Dedifferentiated amniotic fluid mesenchymal stem cell (primary cell): Measurements from ENCODE around the gene TMCO2.
A peak's percentile ranks its signal among the peaks of the same experiment; 100 is the strongest.
"Not testable (repeated sequence)": the region's sequence is repeated elsewhere in the genome, so short reads cannot be mapped to it uniquely, and the experiment has no call there.

Experiments used
- DNase-seq: peaks from one replicate; pipeline ENCODE4 v3.0.0-alpha.2; 2016; ENCODE audit errors: extremely low spot score

The TMCO2 gene

DNA sequence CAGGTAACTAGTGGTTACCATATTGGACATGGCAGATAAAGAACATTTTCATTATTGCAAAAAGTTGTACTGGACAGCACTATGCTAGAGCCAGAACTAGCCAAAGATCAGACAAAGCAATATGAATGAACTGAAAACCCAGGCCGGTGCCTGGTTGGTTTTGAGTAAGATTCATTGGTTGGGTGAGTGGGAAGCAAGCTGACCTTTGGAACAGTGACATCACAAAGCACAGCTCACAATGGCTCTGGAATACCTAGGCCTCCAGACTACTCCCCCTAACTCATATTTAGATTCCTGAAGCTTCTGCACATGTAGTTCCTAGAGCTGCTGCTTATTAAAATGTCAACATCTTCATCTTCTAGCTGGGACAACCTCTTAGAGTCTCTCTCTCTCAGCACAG is at the start of gene TMCO2:
TSS of gene TMCO2 (plus strand) at position 283 of the 400 bp plus-strand sequence. CDS start at position 340, 57 bp downstream.
- DNase-seq: no peak

DNA sequence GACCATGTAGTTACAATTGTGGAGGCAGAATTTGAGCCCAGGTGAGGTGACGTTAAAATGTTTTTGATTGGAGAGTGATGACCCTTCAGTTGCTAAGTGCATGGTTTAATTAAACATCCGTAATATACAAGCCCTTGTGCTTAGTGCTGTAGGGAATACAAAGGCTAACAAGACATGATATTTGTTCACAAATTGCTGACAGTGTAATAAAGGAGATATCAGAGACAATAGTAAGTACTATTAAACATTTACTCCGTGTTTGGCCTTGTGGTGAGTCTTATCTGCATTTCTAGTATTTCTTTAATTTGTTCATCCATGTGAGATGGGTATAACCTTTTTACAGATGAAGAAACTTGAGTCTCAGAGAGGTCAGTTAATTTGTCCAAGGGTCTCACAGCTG is 48.6 kb upstream of the TMCO2 start:
- no peak for DNase-seq

DNA sequence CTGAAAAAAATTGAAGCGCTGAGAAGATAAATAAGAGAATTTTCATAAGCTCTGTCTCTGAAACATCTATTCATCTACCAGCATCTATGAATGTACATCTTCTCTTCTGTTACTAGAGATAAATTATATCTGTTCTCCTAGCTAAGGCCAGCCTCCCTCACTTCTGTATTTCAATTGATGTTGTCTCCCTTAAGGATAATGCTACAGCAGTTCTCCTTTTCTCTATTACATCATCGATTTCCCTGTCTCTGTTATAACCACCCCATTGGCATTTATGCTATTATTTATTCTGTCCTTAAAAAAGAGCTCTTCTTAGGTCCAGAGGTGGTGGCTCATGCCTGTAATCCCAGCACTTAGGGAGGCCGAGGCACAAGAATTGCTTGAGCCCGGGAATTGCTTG is 42.9 kb upstream of the TMCO2 start:
- DNase-seq: no peak

DNA sequence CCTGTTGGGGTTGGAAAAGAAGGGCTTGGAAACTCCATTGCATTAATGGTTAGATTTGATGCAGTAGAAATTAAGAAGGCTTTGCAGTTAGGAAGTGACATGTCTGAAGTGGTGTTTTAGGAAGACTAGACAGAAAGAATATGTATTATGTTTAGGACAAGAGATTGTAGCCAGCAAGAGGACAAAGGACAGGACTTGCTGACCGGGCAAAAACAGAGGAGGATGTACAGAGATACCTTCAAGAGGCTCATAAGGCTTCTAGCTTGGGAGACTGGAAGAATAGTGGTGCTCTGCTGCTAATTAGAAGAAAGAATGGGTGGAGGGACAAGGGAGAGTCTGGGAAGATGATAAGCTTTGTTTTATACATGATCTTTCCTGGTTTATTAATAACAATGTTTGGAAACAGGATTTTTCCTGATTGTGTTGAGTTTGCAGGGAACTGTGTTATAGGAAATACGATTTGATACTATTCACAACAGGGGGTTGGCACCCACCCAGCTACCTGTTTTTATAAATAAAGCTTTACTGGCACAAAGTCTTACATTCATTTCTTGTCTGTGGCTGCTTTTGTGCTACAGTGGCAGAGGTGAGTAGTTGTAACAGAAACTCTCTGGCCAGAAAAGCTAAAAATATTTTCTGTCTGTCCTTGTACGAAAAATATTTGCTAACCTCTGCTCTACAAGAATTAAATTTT is 37.1 kb upstream of the TMCO2 start:
- DNase-seq: no peak

DNA sequence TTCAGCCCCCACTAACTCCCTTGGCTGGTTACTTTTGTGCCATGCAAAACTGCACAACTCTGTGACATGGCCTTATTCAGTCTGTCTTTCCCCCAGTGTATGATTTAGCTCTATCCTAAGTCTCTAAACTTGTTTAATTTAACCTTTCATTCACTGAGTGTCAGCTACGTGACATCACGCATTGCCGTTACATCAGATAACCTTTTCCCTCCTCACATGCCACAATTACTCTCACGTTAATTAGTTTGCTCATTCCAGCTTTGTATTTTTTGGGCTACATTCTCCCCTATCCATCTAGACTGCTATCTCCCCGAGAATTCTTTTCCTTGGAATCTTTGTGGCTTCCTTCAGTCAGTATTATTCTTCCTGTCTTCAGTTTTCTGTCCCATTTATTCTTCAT is 29.4 kb upstream of the TMCO2 start:
- no peak for DNase-seq

DNA sequence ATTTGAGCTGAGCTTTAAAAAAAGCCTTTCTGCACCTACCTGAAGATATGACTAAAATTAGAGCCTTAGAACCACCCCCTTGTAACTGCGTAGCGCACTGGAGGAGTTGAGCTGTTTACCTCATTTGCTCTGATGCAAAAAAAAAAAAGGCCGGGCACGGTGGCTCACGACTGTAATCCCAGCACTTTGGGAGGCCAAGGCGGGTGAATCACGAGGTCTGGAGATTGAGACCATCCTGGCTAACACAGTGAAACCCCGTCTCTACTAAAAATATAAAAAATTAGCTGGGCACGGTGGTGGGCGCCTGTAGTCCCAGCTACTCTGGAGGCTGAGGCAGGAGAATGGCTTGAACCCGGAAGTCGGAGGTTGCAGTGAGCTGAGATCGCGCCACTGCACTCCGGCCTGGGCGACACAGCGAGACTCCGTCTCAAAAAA is 26.2 kb upstream of the TMCO2 start:
- not testable (repeated sequence) for DNase-seq

DNA sequence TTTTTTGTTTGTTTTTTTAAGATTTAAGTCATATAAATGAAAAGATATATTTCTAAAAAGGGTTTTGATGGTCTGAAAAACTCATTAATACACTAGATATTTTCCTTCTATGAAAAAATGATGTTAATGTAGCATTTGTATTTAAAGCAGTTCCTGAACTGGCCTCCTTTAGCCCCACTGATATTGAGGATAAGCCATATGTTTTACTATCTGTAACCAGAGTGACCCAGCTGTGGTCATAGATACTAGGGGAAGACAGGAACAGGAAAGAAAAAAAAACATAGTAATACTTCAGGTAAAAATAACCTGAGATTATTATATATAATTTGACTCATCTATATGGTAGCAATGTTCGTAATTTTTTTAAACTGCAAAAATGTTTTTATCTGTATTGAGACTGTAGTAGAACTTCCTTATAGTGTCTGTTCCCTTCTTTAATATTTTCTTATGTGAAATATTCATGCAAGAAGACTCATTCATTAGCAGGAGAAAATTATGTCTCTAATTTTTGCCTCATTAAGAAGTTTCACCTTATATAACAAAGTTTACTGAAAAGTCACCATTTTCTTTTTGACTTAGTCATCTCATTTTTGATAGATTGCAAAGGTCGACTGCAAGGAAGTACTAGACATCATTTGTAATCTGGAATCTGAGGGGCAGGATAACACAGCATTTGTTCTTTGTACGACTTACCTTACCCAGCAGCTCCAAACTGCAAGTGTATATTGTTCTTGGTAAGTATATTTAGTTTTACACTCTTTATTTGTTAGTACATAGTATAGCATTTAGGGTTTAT is 25.6 kb upstream of the TMCO2 start:
- DNase-seq: no peak

DNA sequence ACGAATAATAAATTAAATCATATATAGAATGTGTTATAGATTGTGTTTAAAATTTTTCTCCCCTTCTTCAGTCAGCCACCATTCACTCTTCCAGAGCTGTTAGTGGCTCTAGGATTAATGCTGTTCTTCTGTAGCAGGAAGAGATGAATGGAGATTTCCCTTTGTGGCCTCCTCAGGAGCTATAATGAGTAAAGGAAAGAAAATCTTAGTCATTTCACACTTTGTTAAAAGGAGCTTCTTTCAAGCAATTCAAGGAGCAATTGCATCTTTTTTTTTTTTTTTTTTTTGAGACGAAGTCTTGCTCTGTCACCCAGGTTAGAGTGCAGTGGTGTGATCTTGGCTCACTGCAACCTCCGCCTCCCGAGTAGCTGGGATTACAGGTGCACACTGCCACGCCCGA is 23.7 kb upstream of the TMCO2 start:
- no peak for DNase-seq

DNA sequence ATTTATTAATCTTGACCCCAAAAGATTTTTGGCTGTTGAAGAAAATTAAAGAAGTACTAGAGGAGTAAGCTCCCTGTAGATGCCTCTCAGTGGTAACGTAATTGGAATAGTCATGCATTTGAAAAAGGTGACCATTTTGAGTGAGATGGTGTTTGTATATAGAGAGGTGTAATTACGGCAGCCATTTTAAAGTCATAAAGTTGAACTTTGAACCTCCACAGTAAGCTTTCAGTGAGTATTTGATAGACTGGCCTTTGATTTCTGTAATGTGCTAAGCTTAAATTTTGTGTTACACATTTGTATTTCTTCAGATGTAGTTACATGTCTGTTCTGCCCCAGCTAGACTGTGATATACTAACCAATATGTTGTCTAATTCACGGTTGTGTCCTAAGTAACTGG is 21.5 kb upstream of the TMCO2 start:
- DNase-seq: no peak

DNA sequence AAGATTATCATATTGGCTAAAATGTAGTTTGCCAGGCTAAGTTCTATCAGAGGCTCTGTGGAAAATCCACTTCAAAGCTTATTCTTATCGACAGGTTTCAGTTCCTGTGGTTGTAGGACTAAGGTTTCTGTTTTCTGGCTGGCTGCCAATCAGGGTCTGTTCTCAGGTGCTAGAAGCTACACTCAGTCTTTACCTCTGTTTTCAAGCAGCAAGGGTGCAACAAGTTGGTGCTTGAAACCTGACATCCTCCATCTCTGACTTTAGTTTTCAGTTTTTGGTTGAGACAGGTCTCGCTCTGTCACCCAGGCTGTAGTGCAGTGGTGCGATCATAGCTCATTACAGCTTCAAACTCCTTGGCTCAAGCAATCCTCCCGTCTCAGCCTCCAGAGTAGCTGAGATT is 15.3 kb upstream of the TMCO2 start:
- DNase-seq: no peak

DNA sequence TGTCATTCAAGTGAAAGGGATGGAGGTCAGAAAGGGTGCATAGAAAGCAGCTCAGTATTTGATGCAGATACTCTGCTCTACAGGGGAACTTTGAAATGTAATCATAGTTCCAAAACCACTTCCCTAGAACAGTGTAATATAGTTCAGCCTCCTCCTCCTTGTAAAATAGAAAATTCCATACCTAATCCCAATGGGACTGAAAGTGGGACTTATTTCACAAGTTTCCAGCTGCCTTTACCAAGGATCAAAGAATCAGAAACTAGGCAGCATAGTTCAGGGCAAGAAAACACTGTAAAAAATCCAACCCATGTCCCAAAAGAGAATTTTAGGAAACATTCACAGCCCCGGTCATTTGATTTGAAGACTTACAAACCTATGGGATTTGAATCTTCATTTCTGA is 8.1 kb upstream of the TMCO2 start:
- no peak for DNase-seq

DNA sequence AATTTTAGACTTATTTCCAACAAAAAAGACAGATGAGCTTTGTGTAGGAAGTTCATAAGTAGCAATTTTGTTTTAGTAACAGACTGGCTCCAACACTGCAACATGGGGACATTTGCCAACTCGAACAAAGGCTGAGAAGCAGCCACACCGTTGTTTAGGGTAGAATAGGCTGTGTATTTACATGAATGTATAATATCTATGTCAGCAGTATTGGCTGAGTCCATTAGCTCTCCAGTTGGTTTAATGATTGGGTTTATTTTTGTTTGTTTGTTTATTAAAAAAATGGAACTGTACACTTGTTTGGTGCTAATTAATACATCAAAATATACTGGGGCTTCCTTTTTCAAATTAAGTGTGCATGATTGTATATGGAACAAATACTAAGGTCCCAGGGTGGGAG is 7.3 kb upstream of the TMCO2 start:
- no peak for DNase-seq

DNA sequence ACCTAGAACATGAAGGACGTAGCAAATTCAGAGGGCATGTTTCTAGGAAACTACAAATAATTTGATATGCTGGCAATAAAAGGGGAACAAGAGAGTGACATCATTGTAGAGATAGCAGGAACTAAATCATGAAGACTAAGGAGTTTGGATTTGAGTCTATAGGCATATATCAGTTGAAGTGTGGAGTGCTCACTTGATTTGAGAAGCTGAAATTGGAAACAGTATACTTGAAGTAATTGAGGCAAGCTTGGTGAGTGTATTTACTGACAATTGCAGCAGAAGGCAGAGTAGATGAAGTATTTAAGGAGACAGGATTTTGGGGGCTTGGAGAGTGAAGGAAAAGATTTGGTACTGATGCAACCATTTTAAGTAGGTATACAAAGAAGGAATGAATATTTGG is 6.4 kb upstream of the TMCO2 start:
- no peak for DNase-seq

DNA sequence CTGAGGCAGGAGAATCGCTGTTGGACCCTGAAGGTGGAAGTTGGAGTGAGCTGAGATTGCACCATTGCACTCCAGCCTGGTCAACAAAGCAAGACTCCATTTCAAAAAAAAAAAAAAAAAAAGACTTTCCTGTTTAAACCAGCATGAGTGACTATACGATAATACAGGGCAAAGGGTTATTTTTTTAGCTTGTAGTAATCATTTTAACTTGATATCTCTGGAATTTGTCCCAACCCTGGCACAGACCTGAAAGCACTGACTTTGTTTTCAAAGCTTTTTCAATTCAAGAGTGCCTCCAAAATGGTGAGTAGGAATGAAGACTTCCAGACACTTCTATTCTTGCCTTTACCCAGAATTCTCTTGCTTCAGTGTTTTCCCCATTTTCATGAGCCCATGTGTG is 4.4 kb upstream of the TMCO2 start:
- DNase-seq: no peak

DNA sequence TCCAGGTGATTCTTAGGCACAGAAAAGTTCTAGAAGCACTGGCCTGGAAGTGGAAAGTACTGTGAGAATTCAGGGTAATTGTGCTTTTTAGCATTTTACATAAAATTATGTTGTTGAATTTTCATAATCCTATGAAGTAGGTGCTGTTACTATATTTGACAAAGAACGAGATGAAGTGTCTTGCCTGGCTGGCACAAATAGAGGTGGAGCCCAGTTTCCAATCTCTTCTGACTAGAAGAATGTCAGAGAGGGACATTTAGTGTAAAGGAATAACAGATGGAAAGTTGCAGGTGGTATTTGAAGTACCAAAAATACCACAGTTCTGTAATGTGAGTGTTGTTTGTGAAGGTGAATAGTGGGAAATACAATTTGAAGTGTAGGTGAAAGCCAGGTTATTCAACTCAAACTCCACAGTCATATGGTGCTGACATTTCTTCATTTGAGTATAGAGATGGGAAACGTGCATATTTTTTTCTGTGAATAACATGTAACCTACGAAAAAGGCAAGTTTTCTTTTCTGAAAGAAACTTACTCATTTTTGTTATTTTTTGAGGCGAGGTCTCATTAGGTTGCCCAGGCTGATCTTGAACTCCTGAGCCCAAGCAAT is 3.5 kb upstream of the TMCO2 start:
- no peak for DNase-seq

DNA sequence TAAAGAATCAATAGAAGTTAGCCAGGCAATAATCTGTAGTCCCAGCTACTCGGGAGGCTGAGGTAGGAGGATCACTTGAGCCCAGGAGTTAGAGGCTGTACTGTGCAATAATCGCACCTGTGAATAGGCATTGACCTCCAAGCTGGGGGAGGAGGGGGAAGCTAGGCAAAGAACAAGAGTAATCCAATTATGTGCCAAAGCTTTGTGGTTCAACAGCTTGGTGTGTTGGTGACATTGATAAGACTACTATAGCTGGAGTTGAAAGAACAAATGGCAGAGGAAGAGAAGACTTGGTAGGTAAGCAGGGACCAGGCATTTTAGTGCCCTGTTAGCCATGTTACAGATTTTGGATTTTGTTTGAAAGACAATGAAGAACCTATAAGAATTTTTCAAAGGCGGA is 2.1 kb upstream of the TMCO2 start:
- DNase-seq: no peak

DNA sequence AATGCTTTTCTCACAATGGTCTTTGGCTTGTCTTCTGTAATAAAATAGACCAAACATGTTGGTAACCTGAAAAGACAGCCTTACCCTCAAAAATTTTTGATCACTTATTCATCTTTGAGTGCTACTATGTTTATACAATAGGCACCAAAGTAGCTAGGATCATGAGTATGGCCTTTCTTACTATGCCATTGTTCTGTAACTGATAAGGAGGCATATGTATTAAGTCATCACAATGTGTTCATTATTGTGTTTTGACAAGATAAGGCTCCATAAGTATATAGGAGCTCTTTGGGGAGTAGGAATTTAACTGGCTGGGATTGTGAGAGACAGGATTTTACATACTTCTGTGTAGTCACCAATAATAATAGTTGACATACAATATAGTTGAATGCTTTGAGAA is 675 bp downstream of the TMCO2 start:
- no peak for DNase-seq

DNA sequence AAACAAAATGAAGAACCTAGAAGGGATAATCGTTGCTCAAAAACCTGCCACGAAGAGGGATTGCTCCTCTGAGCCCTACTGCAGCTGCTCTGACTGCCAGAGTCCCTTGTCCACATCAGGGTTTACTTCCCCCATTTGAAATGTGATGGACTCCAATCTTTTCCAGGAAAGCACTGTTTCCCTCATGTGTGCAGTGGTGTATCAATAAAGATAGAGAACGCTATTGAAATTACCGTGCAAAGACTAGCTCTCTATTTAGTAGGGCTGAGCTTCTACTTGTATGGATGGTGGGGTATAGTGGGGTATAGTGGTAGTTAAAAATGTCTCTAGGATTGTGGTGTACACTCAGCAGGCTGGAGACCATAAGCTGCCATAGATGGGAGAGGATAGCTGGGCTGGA is 3.7 kb downstream of the TMCO2 start:
- DNase-seq: no peak

DNA sequence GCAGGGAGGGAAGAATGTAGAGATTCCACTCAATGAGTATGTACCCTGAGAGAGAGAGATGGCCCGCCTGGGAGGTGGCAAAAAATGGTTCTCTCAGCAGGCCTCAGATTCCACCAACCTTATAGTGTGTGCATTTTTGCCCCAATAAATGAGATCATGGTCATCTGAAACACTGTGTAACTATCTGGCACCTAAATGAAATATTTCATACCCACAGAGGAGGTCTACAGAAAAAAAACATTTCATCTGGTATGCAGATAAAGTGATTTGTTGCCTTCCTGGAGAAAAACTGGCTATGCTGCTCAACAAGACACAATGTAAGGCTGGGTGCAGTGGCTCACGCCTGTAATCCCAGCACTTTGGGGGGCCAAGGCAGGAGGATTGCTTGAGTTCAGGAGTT is 4.9 kb downstream of the TMCO2 start:
- no peak for DNase-seq

DNA sequence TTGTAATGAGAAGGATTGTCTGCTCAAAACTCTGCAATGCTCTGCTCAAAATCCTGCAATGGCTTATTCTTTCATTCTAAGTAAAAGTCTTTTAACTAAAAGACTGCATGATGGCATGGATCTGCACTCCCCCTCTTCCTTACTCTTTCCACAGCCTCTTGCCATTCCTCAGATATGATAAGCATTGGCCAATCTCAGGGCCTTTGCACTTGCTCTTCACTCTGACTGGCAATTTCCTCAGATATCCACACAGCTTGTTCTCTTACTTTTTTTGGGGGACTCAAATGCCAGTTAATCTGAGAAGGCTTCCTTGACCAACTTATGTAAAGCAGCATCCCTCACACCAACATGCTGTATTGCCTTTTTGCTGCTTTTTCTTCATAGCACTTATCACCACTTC is 7.5 kb downstream of the TMCO2 start:
- no peak for DNase-seq

DNA sequence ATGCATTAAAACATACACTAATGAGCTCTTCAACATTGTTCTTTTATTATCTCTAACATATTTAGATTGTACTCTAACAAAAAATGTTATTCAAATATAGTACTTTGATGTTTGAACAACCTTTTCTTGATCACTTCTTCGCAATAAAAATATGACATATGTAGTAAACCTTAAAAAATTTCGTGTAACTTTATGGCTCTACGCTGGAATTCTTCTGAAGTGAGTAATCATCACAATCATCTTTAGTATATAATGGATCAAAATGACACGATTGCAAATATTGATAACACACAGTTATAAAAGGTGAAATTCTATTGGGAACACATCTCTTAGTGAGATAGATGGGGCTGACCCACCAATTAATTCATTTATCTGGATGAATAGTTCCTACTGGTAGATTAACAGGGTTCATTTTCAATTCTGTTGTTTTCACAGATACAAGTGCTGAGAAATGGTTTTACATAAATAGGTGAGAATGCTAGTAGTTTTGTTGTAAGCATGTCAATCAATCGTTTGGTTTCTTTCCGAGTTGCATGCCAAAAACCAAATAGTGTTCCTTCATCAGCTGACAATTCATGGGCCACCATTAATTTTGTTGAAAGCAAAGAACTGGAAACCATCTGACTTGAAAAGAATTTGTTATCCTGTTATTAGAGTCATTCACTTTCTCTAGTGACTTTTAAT is 8.8 kb downstream of the TMCO2 start:
- no peak for DNase-seq

DNA sequence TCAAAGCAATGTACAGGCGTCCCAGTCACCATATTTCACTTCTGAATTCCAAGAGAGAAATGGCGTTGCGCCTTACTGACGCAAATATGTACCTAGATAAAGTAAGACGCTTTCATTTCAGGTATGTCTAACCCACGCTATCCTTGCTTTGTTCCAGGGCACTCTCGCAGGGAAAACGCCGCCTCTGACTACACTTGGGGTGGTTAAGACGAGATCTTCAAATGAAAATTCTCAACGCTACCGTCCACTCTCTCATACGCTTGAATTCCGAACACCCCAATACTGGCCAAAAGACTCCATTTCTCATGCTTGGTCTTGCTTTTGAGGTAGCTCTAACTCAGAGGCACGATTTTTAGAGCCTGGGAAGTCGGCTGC is 9.6 kb downstream of the TMCO2 start:
- DNase-seq: peak; percentile 25
